NCI-H1105 treated with DMSO at 0.1 percent for 48 hours (cell line): ENCODE results near the gene POGZ.

Experiments used
- DNase-seq: peaks from one replicate; lab custom pipeline; 2025; lab: John Stamatoyannopoulos, UW

POGZ gene, protein sequence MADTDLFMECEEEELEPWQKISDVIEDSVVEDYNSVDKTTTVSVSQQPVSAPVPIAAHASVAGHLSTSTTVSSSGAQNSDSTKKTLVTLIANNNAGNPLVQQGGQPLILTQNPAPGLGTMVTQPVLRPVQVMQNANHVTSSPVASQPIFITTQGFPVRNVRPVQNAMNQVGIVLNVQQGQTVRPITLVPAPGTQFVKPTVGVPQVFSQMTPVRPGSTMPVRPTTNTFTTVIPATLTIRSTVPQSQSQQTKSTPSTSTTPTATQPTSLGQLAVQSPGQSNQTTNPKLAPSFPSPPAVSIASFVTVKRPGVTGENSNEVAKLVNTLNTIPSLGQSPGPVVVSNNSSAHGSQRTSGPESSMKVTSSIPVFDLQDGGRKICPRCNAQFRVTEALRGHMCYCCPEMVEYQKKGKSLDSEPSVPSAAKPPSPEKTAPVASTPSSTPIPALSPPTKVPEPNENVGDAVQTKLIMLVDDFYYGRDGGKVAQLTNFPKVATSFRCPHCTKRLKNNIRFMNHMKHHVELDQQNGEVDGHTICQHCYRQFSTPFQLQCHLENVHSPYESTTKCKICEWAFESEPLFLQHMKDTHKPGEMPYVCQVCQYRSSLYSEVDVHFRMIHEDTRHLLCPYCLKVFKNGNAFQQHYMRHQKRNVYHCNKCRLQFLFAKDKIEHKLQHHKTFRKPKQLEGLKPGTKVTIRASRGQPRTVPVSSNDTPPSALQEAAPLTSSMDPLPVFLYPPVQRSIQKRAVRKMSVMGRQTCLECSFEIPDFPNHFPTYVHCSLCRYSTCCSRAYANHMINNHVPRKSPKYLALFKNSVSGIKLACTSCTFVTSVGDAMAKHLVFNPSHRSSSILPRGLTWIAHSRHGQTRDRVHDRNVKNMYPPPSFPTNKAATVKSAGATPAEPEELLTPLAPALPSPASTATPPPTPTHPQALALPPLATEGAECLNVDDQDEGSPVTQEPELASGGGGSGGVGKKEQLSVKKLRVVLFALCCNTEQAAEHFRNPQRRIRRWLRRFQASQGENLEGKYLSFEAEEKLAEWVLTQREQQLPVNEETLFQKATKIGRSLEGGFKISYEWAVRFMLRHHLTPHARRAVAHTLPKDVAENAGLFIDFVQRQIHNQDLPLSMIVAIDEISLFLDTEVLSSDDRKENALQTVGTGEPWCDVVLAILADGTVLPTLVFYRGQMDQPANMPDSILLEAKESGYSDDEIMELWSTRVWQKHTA (N-terminal part only)

DNA sequence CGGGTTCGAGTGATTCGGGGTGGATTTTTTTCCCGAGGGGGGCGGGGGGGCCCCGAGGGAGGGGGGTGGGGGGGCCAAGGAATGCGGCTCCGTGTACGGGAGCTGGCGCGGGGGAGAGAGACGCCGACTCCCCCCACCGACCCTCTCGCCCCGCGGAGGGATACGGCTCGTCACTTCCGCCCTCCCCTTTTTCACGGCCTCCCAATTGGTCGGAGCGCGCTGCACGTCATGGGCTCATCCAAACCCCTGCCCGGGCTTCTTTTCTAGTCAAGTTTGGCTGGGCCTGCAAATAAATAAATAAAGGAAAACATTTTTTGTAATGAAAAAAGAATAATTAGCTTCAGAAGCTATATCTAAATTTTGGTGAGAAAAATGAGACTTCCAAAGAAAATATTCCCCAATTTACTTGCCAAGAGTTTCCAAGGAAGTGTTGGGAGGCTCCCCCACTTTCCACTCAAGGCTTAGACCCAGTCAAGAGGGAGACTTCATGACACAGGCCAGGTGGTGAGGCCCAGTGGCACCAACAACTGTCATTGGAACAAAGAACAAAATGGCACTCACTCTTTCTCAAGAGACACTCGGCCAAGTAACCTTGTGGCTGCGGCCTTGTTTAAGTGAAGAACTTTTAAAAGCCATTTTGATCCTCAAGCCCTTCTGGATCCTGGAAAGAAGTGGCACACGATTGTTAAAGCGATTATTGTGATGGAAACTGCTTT, at the start of gene POGZ:
Gene POGZ (minus strand): TSS at position 164 of the 716 bp plus-strand sequence. CDS start 17,290 bp downstream, outside the sequence.
- DNase-seq: peak; percentile 91

DNA sequence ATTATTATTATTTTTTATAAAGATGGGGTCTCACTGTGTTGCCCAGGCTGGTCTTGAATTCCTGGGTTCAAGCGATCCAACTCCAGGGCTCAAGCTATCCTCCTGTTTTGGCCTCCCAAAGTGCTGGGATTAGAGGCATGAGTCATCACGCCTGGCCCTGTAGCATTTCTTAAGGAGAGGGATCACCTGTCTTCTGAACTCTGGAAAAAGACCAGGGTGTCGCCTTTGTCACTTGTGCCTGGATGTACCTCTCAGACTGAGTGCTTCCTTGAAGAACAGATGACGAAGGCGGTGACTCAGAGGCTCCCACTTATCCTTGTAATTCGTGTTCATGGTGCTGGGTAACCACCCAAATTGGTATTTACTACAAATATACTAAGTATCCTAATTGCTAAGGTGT, 49.5 kb upstream of the POGZ start:
- DNase-seq: no peak

DNA sequence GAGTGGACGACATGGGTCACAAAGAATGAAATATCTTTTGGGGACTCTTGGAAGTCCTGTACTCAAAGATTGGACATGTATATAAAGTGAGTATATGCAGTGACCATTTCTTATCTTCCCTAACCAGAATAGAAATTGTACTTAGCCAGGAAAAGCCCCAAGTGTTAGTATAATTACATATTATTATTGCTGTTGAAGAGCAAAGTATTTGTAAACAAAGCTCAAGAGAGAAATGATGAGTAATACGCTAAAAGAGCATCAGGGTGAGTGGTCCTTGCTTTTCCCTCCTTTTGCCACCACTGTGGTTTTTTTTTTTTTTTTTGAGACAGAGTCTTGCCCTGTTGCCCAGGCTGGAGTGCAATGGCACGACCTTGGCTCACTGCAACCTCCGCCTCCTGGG, 45.5 kb upstream of the POGZ start:
- no peak for DNase-seq

DNA sequence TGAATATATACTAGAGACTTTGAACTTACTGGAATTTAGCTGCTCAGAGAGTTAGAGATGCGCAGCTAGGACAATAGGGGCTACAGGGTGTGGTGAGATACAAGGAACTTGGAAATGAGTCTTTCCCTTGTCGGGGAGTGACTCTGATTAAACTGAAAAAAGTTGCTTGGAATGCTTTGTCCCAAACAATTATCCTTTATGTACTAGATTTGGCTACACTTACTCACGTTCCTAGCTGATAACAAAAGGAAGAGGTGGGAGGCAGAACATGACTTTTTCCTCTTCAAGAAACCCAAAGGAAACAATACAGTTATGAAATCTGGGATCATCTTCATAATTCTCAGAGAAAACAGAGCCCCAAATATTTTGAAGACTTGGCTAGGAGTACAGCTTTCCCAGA, 45.0 kb upstream of the POGZ start:
- no peak for DNase-seq

DNA sequence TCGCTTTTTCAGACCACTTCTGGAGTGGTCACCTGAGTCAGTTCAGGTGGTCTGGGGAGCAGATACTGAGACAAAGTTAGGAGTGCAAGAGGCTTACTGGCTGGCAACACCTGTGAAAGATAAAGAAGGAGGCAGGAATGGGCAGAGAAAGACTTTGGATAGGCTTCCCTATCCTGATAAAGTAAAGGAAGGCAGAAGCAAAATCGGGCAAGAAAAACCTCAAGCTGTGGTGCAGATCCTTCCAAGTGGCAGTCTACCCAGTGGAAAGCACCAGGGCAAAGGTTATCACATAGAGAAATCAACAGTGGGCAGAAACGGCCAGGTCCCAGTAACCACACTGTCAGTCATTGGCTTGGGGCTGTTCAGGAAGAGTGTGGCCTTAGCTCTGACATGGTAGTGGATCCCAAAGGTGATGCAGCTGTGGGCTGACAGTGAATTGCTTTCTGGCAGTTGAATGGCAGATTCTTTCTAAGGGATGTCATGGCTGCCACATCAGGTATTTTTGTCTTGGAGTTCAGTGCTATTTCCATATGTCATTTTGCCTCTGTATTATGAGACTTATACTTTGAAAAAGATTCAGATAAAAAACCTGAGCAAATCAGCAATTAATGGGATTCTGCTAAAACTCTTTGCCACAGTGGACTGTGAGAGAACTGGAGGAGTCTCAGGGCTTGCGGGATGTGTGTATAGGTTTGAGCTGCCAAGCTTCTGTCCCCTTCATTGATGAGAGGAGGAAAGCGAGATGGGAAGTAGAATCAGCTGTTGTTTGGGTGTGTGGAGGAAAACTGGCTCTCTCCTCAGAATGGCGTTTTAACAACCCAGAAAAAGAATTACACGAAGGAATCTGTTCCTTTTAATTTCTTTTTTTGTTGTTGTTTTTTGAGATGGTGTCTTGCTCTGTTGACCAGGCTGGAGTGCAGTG, 43.8 kb upstream of the POGZ start:
- no peak for DNase-seq

DNA sequence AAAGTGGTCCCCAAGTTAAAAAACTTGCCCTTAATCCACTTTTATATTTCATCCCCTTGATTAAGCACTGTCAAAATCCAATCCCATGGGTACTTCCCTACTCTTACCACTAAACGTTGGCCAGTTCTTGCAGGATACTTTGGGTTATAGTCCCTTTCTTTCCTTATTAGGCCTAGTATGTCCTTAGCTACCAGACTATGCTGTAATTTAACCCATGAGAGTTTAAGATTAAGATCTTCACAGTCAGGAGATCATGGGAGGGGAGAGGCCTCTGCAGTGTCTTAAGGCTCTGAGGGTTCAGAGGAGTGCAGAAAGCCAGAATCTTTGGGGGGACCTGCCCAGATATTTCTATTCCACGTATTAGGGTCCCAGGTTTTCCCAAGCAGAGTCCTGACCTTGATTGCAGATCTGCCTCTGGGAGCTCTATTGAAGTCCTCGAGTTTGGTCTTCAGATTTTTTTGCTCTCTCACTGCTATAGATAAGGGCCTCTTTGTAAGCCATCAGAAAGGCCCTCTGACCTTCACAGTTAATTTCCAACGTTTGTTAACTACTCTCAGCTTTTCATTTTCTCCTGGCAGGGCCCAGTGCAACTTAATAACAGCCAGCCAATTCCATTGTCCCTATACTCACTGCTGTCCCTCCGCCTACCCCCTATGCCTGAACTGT, 42.9 kb upstream of the POGZ start:
- no peak for DNase-seq

DNA sequence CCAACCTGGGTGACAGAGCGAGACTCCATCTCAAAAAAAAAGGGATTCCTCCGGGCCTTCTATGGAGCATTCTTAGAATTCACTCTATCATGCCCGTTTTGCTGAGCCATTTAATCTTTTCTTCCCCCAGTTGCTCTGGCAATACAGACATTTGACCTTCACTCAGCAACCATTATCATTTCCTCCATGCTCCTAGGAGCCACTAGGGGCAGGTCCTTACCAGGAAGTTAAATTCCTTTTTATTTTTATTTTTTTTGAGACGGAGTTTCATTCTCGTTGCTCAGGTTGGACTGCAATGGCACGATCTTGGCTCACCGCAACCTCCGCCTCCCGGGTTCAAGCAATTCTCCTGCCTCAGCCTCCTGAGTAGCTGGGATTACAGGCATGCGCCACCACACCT, 42.2 kb upstream of the POGZ start:
- DNase-seq: no peak

DNA sequence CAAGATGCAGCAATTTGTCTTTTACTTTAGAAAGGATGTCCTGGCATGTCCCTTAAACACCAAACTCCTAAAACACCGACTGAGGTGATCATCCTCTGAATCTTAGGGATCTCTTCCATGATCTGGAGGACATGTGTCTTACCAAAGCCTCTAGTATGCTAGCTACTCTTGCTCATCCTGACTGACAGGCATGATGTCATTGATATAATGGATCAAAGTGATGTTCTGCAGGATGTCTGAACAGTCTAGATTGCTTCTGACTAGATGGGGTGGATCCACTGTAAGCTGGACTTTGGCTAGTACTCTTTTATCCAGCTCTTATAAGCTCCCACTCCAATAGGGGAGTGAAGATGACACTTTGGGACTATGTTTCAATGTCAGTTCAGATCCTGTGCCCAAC, 40.6 kb upstream of the POGZ start:
- DNase-seq: no peak

DNA sequence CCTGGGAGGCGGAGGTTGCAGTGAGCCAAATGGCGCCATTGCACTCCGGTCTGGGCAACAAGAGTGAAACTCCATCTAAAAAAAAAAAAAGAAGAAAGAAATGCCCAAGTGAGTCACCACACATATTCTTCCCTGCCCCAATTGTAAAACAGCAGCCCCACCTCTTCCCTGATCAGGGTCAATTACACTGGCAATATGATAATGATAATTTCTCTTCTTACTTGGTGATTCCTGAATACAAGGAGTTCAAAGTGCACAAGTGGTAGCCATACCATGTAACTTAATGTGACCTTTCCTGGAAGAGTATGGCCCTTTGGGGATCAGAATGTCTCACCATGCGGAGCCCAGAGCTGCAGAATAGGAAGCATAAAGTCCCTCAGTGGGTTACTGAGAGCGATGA, 40.1 kb upstream of the POGZ start:
- no peak for DNase-seq

DNA sequence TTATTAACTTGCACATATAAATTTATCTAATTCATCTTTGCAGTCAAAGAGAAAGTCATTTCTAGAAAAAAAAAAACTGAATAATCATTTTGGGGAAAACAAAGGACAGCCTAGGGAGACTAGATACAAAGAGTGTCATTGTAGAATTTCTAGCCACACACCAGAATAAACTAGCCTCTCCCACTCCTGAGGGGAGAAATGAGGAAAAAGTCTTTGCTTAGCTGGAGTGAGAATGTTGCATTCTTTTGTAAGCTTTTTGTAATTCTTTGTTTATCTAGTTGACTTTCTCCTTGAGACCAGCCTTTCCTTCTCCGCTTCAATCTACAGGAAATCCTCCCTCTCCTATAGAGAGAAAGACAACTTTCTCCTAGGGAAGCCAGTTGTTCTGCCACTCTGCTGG, 36.0 kb upstream of the POGZ start:
- no peak for DNase-seq

DNA sequence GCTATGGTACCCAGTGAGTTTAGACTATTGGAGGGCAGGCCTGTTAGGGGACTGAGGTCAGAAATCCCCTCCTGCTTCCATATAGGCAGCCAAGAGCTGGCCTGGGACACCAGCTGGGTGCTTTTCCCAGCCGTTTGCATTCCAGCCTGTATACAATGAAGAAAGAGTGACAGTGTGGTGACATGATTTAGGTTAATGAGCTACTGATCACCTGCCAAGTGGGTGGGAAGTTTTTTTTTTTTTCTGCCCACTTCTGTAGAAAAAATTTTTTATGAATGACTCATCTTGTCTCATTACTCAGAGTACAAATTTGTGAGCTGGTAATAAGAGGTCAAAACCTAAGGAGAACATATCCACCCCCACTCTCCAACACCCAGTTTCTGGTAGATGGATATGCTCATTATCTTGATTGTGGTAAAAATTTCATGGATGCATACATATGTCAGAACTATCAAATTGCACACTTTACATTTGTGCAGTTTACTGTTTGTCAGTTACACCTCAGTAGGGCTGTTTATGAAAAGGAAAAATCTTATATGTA, 35.5 kb upstream of the POGZ start:
- DNase-seq: peak; percentile 65

DNA sequence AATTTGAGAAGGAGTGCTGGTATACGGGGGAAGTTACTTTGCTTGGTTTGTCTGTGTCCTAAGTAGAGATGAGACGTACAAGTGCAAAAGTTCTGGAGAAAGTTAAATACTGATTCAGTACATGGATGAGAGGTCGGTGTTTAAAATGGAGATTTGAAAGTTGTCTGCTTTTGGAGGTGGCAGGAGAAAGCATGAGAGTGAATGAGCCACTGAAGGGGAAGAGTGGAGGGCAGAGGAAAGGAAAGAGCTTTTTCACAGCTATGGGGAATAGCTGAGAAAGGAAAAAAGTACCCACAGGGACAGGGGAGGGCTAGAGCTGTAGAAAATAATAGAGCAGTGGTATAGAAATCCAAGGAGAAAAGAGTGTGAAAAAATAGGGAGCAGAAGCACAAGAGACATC, 33.7 kb upstream of the POGZ start:
- DNase-seq: no peak

DNA sequence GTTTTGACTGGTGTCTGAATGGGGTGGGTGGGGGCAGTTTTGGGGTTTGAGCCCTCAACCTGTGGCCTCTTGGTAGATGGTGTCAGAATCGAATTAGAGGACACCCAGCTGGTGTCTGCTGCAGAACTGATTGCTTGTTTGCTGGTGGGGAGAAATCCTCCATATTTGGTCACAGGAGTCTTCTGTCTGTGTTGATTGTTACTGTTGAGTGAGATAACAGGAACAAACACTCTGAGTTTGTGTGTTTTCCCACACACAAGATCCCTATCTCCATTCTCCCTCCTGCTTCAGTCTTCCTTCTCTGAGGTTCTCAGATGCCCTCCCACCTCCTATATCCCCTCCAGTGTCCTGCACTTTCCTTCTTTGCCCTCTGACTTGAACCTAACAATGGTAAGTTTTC, 32.8 kb upstream of the POGZ start:
- no peak for DNase-seq

DNA sequence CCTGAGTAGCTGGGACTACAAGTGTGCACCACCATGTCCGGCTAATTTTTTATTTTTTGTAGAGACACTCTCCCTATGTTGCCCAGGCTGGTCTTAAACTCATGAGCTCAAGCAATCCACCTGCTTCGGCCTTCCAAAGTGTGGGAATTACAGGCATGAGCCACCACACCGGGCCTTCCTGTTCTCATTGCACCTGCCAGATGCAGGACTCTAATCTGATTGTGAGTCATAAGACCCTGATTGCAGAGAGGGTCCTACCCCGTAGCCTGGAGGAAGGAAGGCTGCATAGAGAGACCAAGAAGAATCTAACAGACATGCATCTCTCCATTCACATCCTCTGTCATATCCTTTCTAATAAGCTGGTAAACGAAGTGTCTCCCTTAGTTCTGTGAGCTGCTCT, 32.3 kb upstream of the POGZ start:
- no peak for DNase-seq

DNA sequence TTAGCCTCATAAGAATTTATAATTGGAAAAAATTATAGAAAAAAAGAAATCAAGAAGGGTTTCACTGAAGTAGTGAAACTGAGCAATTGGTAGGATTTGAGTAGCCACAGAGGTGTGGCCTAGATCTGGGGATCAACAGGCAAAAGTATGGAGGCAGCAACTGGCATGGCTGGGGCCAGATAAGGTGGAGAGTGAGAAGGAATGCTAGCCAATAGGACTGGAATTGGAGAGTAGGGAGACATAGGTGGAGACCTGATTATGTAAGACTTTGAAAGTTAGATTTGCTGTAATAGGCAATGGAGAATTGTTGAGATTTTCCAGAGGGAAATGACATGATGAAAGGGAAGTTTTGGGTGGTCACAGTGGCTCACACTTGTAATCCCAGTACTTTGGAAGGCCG, 27.3 kb upstream of the POGZ start:
- no peak for DNase-seq

DNA sequence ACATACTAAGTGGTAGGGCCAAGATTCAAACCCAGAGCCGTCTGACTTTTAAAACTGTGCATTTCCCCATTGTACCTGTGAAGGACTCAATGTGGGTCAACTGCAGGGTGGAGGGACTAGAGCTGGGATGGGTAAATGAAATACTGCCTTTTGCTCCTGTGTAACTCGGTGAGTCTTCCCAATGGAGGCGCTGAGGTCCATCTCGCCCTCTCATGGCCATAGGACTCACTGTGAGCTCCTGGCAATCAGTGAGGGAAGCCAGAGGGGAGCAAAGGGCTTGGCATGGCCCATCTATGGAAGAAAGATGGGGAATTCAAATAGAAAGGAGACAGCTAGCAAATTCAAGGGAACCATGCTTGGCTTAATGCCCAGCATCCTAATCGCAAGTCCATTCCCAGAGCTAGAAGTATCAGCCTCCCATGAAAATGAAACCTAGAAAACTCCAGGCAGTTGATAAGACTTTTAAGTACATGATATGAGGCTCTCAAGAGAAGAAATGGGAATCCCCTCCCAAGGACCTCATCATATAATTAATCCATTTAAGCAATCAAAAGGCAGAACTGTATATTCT, 26.5 kb upstream of the POGZ start:
- DNase-seq: no peak

DNA sequence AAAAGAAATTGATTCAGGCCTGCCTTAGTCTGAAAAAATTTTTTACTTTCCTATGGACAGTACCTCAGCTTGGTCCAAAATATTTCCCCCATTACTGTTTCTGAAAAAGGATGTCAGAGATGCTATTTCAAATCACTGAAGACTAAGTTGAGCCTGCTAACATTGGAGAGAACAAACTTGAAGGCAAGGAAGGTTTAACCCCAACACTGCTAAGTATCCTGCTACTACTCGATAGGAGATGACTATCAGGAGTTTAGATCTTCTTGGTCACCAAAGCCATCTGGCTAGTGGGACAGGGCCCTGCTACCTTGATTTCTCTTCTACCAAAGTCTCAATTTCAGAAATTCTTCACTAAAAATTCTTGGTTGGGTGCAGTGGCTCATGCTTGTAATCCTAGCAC, 22.7 kb upstream of the POGZ start:
- DNase-seq: no peak

DNA sequence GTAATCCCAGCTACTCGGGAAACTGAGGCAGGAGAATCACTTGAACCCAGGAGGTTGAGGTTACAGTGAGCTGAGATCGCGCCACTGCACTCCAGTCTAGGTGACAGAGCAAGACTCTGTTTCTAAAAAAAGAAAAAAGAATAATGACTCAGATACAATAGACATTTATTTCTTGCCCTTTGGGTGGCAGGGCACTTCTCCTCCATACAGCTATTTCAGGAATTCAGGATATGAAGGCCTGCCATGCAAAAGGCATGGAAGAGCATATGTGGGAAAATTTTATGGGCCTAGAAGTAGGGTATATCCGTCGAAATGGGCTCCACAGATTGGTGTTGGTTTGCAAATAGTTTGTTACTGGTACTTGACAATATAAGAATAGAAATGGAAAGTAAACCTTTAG, 20.2 kb upstream of the POGZ start:
- no peak for DNase-seq

DNA sequence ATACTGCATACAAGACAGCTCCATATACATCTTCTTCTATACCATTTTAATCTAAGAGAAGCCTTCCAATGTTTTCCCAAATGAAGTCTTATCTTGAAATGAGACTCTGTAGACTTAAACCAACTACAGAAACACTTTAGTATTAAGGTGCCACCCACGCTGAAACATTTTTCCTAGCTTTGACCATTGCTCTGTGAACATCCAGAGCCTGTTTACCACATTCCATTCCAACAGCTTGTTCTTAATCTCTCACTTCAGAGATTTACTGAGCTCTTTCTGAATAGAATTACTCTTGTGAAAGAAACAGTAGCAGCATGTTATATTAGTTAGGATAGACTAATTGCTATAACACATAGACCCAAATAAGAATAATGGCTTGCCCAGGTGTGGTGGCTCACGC, 19.6 kb upstream of the POGZ start:
- DNase-seq: no peak
